ENCODE measurements around the gene MOGAT3.

Gene MOGAT3

GRCh38 chr7:101160910-101161309 lies 39.9 kb downstream of the MOGAT3 start:
- no peak for DNase-seq (ENCODE audit: low spot score)

- no peak for DNase-seq (ENCODE audit: low spot score)
Observed at GRCh38 chr7:101159696-101160674, 40.9 kb downstream of the MOGAT3 start.

GRCh38 chr7:101156866-101157589 lies 43.8 kb downstream of the MOGAT3 start:
- DNase-seq (ENCODE audit: low spot score), result no peak

GRCh38 chr7:101156277-101156676 lies 44.6 kb downstream of the MOGAT3 start:
- DNase-seq (ENCODE audit: low spot score), result no peak

GRCh38 chr7:101155303-101155702 lies 45.5 kb downstream of the MOGAT3 start:
- DNase-seq (ENCODE audit: low spot score), result no peak

GRCh38 chr7:101154693-101155102 lies 46.1 kb downstream of the MOGAT3 start:
- DNase-seq (ENCODE audit: low spot score), result peak; percentile 43

GRCh38 chr7:101153969-101154692 lies 46.7 kb downstream of the MOGAT3 start, which contains the start of gene AP1S1:
Gene AP1S1 (plus strand): TSS chr7:101154476. CDS start chr7:101154515, 39 bp downstream.
- peak; percentile 99 for DNase-seq (ENCODE audit: low spot score)

GRCh38 chr7:101151908-101152651 lies 48.8 kb downstream of the MOGAT3 start:
- no peak for DNase-seq (ENCODE audit: low spot score)

All from GM03348 (cell line).